H1 (cell line): ENCODE results near the gene MPDZ. TPM values are rescaled to one million over a fixed set of nuclear protein-coding genes. Genes with fewer than 3 reads are reported as not detected.

Source experiments
- CTCF ChIA-PET: fragments of 300-600 bp; sonication (Branson Sonifier 250); formaldehyde crosslinking; loops from one replicate; lab custom pipeline; 2021; ENCODE audit not compliant: partially characterized antibody; lab: Charles Lee
- POLR2A ChIA-PET: fragments of 300-600 bp; sonication (Branson Sonifier 250); formaldehyde crosslinking; loops from one replicate; lab custom pipeline; 2021; ENCODE audit warnings: inconsistent platforms; ENCODE audit not compliant: partially characterized antibody; lab: Charles Lee
- DNase-seq, 2 experiments: peaks; one replicate each; pipeline versions ENCODE4 v3.0.0 to v3.0.0-alpha.2; 2010 to 2022; ENCODE audit warnings: low spot score in 2 of 2, low read depth in 1 of 2, mixed read lengths in 1 of 2
- FAIRE-seq: peaks from 2 replicates; lab custom pipeline; 2011; peaks lifted over from hg19 to GRCh38; lab: Jason Lieb, UNC
- H2AFZ ChIP-seq: 2 replicates; pipeline ENCODE4 v1.8.1; 2012; ENCODE audit warnings: low read length, inconsistent platforms
- H2AK5ac ChIP-seq: 2 replicates; pipeline ENCODE4 v1.6.1; 2013; ENCODE audit warnings: low read depth, low read length
- H2BK120ac ChIP-seq: replicated peaks from 2 replicates; pipeline ENCODE3; 2013; ENCODE audit warnings: low read depth, low read length, inconsistent platforms
- H2BK12ac ChIP-seq: 2 replicates; pipeline ENCODE4 v1.6.1; 2013; ENCODE audit warnings: low read depth, low read length
- H2BK15ac ChIP-seq: 2 replicates; pipeline ENCODE4 v1.6.1; 2013; ENCODE audit warnings: low read length
- H2BK20ac ChIP-seq: 2 replicates; pipeline ENCODE4 v1.6.1; 2013; ENCODE audit warnings: low read length
- H2BK5ac ChIP-seq: 2 replicates; pipeline ENCODE4 v1.6.1; 2013; ENCODE audit warnings: low read depth, low read length
- H3K14ac ChIP-seq: 2 replicates; pipeline ENCODE4 v1.6.1; 2013; ENCODE audit warnings: inconsistent platforms; ENCODE audit not compliant: insufficient read length
- H3K18ac ChIP-seq: 2 replicates; pipeline ENCODE4 v1.6.1; 2013; ENCODE audit warnings: low read length; ENCODE audit errors: extremely low read depth
- H3K23ac ChIP-seq: 2 replicates; pipeline ENCODE4 v1.6.1; 2013; ENCODE audit warnings: inconsistent platforms; ENCODE audit not compliant: insufficient read length
- H3K23me2 ChIP-seq: 2 replicates; pipeline ENCODE4 v1.6.1; 2013; ENCODE audit warnings: low read depth, low read length
- H3K27ac ChIP-seq: 2 replicates; pipeline ENCODE4 v1.6.1; 2011; ENCODE audit warnings: low read depth, low read length, inconsistent platforms
- H3K27me3 ChIP-seq, 4 experiments: replicated peaks in 1 of 4; 1 replicate in 1 of 4; 2 replicates in 3 of 4; pipeline versions ENCODE4 v1.6.1 to v1.8.1; 2011 to 2013; ENCODE audit warnings: low read length in 3 of 4, mild to moderate bottlenecking in 3 of 4, inconsistent platforms in 2 of 4, mixed read lengths in 2 of 4, moderate library complexity in 1 of 4; ENCODE audit not compliant: control insufficient read depth in 3 of 4, insufficient read depth in 3 of 4; ENCODE audit errors: extremely low read depth in 1 of 4
- H3K36me3 ChIP-seq, 4 experiments: 2 replicates each; pipeline versions ENCODE4 v1.6.1 to v1.8.1; 2011 to 2013; ENCODE audit warnings: mild to moderate bottlenecking in 4 of 4, low read length in 3 of 4, moderate library complexity in 2 of 4, control low read depth in 1 of 4, inconsistent platforms in 1 of 4; ENCODE audit not compliant: insufficient read depth in 4 of 4, control insufficient read depth in 2 of 4
- H3K4ac ChIP-seq: replicated peaks from 2 replicates; pipeline ENCODE3; 2013; ENCODE audit warnings: low read length, low read depth, mixed read lengths, inconsistent platforms; ENCODE audit not compliant: insufficient read length
- H3K4me1 ChIP-seq, 4 experiments: replicated peaks in 1 of 4; 1 replicate in 1 of 4; 2 replicates in 3 of 4; pipeline versions ENCODE4 v1.6.1 to v1.8.1; 2011 to 2013; ENCODE audit warnings: low read length in 3 of 4, inconsistent platforms in 2 of 4, mixed read lengths in 1 of 4; ENCODE audit not compliant: insufficient read depth in 4 of 4, control insufficient read depth in 3 of 4
- H3K4me2 ChIP-seq, 2 experiments: 2 replicates each; pipeline versions ENCODE4 v1.6.1 to v1.8.1; 2011 to 2013; ENCODE audit warnings: low read depth in 2 of 2, low read length in 2 of 2, control low read depth in 1 of 2, inconsistent platforms in 1 of 2, mild to moderate bottlenecking in 1 of 2; ENCODE audit not compliant: insufficient read depth in 1 of 2
- H3K4me3 ChIP-seq, 4 experiments: fragments of 200-600, 300-600 bp in 1 of 4; sonication (generic), shearing (Covaris generic), sonication (Bioruptor Twin) in 1 of 4; 2 replicates each; pipeline versions ENCODE4 v1.5.1 to v1.8.1; 2011 to 2016; ENCODE audit warnings: low read length in 4 of 4, low read depth in 3 of 4, control low read depth in 2 of 4, inconsistent platforms in 2 of 4, mild to moderate bottlenecking in 2 of 4, mixed read lengths in 1 of 4, moderate library complexity in 1 of 4; ENCODE audit not compliant: insufficient read depth in 2 of 4; ENCODE audit errors: extremely low read depth in 1 of 4
- H3K56ac ChIP-seq: replicated peaks from 2 replicates; pipeline ENCODE3; 2013; ENCODE audit warnings: low read depth, mild to moderate bottlenecking, mixed read lengths, low read length, inconsistent platforms; ENCODE audit not compliant: insufficient read length
- H3K79me1 ChIP-seq: 2 replicates; pipeline ENCODE4 v1.6.1; 2013; ENCODE audit warnings: low read depth, low read length, control low read depth
- H3K79me2 ChIP-seq, 2 experiments: 2 replicates each; pipeline versions ENCODE4 v1.6.1 to v1.8.1; 2012 to 2013; ENCODE audit warnings: low read length in 2 of 2, mild to moderate bottlenecking in 2 of 2, inconsistent platforms in 1 of 2; ENCODE audit not compliant: insufficient read depth in 2 of 2, control insufficient read depth in 1 of 2
- H3K9ac ChIP-seq, 4 experiments: replicated peaks in 1 of 4; 1 replicate in 1 of 4; 2 replicates in 3 of 4; pipeline versions ENCODE4 v1.6.1 to v1.8.1; 2011 to 2013; ENCODE audit warnings: low read depth in 3 of 4, low read length in 3 of 4, control low read depth in 2 of 4, mild to moderate bottlenecking in 2 of 4, moderate library complexity in 2 of 4, inconsistent platforms in 1 of 4; ENCODE audit errors: extremely low read depth in 1 of 4
- H3K9me3 ChIP-seq, 2 experiments: 2 replicates each; pipeline versions ENCODE4 v1.6.1 to v1.8.1; 2012 to 2013; ENCODE audit warnings: mild to moderate bottlenecking in 2 of 2, moderate library complexity in 2 of 2, control low read depth in 1 of 2, inconsistent platforms in 1 of 2, low read depth in 1 of 2, low read length in 1 of 2, mixed read lengths in 1 of 2; ENCODE audit not compliant: insufficient read depth in 2 of 2
- H4K20me1 ChIP-seq, 2 experiments: replicated peaks in 1 of 2; 2 replicates each; pipeline versions ENCODE3 to v1.8.1; 2011 to 2013; ENCODE audit warnings: inconsistent platforms in 2 of 2, low read length in 2 of 2, mild to moderate bottlenecking in 1 of 2; ENCODE audit not compliant: insufficient read depth in 2 of 2, control insufficient read depth in 1 of 2
- H4K5ac ChIP-seq: 2 replicates; pipeline ENCODE4 v1.6.1; 2013; ENCODE audit warnings: low read length, low read depth, mixed read lengths, inconsistent platforms; ENCODE audit not compliant: insufficient read length
- H4K8ac ChIP-seq: 2 replicates; pipeline ENCODE4 v1.8.0; 2013; ENCODE audit warnings: mild to moderate bottlenecking, moderate library complexity, low read length, inconsistent platforms; ENCODE audit not compliant: insufficient read depth; ENCODE audit errors: extremely low read depth
- H4K91ac ChIP-seq: replicated peaks from 2 replicates; pipeline ENCODE3; 2013; ENCODE audit warnings: low read length, mixed read lengths, inconsistent platforms; ENCODE audit not compliant: insufficient read length
- ASH2L ChIP-seq: fragments of 200-600, 300-600 bp; sonication (generic); IDR thresholded peaks from one replicate; pipeline ENCODE4 v1.7.1; 2017; ENCODE audit warnings: low read length
- CBX5 ChIP-seq: fragments of 300-800, 300-1000 bp; sonication (generic); IDR thresholded peaks from 2 replicates; pipeline ENCODE4 v1.7.1; 2016; ENCODE audit warnings: antibody characterized with exemption, low read length, low read depth
- CEBPB ChIP-seq: IDR thresholded peaks from 2 replicates; pipeline ENCODE4 v1.6.1; 2012; ENCODE audit warnings: low read depth, low read length
- CHD1 ChIP-seq: IDR thresholded peaks from 2 replicates; pipeline ENCODE4 v1.6.1; 2012; ENCODE audit warnings: low read depth, low read length, improper control_type of control experiment
- E2F6 ChIP-seq: IDR thresholded peaks from 2 replicates; pipeline ENCODE4 v1.6.1; 2012; ENCODE audit warnings: inconsistent platforms
- JUN ChIP-seq: IDR thresholded peaks from 2 replicates; pipeline ENCODE4 v1.6.1; 2011; ENCODE audit warnings: low read depth, mild to moderate bottlenecking, improper control_type of control experiment, low read length
- KDM4A ChIP-seq: IDR thresholded peaks from one replicate; pipeline ENCODE4 v1.7.1; 2012; ENCODE audit warnings: low read depth, mild to moderate bottlenecking, moderate library complexity, low read length, inconsistent platforms; ENCODE audit not compliant: severe bottlenecking
- NRF1 ChIP-seq: IDR thresholded peaks from 2 replicates; pipeline ENCODE4 v1.6.1; 2011; ENCODE audit warnings: mild to moderate bottlenecking, low read depth, low read length, improper control_type of control experiment
- RFX5 ChIP-seq: IDR thresholded peaks from 2 replicates; pipeline ENCODE4 v1.6.1; 2011; ENCODE audit warnings: low read depth, low read length, improper control_type of control experiment, borderline replicate concordance
- SIRT6 ChIP-seq: IDR thresholded peaks from one replicate; pipeline ENCODE4 v1.7.1; 2012; ENCODE audit warnings: low read length, inconsistent platforms
- SP4 ChIP-seq: IDR thresholded peaks from 2 replicates; pipeline ENCODE4 v1.6.1; 2012; ENCODE audit warnings: low read length, inconsistent platforms
- USF2 ChIP-seq: IDR thresholded peaks from 2 replicates; pipeline ENCODE4 v1.6.1; 2011; ENCODE audit warnings: low read length, improper control_type of control experiment
- YY1 ChIP-seq: IDR thresholded peaks from 2 replicates; pipeline ENCODE4 v1.6.1; 2011; ENCODE audit warnings: low read depth, mild to moderate bottlenecking, low read length
- ZNF274 ChIP-seq: IDR thresholded peaks from 2 replicates; pipeline ENCODE4 v1.7.0; 2012; ENCODE audit warnings: low read length, borderline replicate concordance; ENCODE audit errors: extremely low read depth
- polyA plus RNA-seq, 7 experiments: library from polyadenylated mRNA; depleted of rRNA in 3 of 7; stranded (reverse) in 5 of 7; unstranded in 2 of 7; fragments of >200 nt in 5 of 7; fragments of 200-250 nt in 2 of 7; gene quantifications; 1 replicate in 5 of 7; 2 replicates in 1 of 7; 4 replicates in 1 of 7; pipeline versions ENCODE4 v1.2.1 to v1.2.3, GENCODE V29; 2011 to 2013; ENCODE audit warnings: missing spikeins in 2 of 7, mixed read lengths in 2 of 7
- total RNA-seq: library from RNA; stranded (reverse); fragmentation: NEBNext Ultra II Directional; extraction: Animal tissue kit (Norgen Biotek cat#: 25700); gene quantifications from 2 replicates; pipeline ENCODE4 v1.2.1, GENCODE V29; 2021

The MPDZ gene
- total and polyA plus RNA-seq, 2 of the 8 experiments (the other 6 are each of a cell fraction or from before 2014, with no cell fraction given): 14.6 to 39.4 TPM

GRCh38 chr9:13063880-13064459 lies 215.5 kb downstream of the MPDZ start:
- Histone ChIP-seq H2AFZ (no peak overlapping the region), H3K23ac (no peak overlapping the region), H2BK5ac (no peak overlapping the region), H3K27me3 (no peaks in the 10 kb centered on the region), H3K4ac (no peak overlapping the region), H3K36me3 (no peaks in the 10 kb centered on the region), H2BK12ac (no peak overlapping the region), H3K79me1 (no peaks in the 10 kb centered on the region), H3K56ac (no peak overlapping the region), H2AK5ac (no peak overlapping the region), H3K14ac (no peak overlapping the region), H4K91ac (no peak overlapping the region), H4K8ac (no peak overlapping the region), H3K18ac (no peak overlapping the region), H4K20me1 (no peaks in the 10 kb centered on the region), H3K4me1 (no peaks in the 10 kb centered on the region), H3K79me2 (no peaks in the 10 kb centered on the region), H3K4me2 (no peak overlapping the region), H3K9ac (no peak overlapping the region), H3K9me3 (no peaks in the 10 kb centered on the region), H2BK20ac (no peak overlapping the region), H3K23me2 (no peaks in the 10 kb centered on the region), H4K5ac (no peak overlapping the region), H2BK15ac (no peak overlapping the region), H2BK120ac (no peak overlapping the region), H3K27ac (no peak overlapping the region), H3K4me3 (no peak overlapping the region)
- FAIRE-seq: no peak
- no peak for DNase-seq
- TF ChIP-seq USF2 (no peak), YY1 (no peak), KDM4A (no peak), JUN (no peak), ASH2L (no peak), SIRT6 (no peak), CBX5 (no peak), ZNF274 (no peak), CHD1 (no peak), CEBPB (no peak), NRF1 (no peak), RFX5 (no peak), E2F6 (no peak), SP4 (no peak)
- POLR2A ChIA-PET: no interaction called here
- CTCF ChIA-PET: no interaction called here
